Transverse colon (tissue), 4 donors: ENCODE data around the gene ST3GAL3.

Source experiments
- EP300 ChIP-seq: sonication (generic); formaldehyde crosslinking; IDR thresholded peaks from one replicate; pipeline ENCODE4 v1.6.1; 2017; ENCODE audit warnings: antibody characterized with exemption, low read depth
- POLR2AphosphoS5 ChIP-seq, 3 donors: sonication (generic); formaldehyde crosslinking; IDR thresholded peaks; one replicate each; pipeline ENCODE4 v1.6.1; 2016; ENCODE audit warnings: antibody characterized with exemption in 3 of 3
- TF ChIP-seq, protein P1 (sequence below), 5 experiments: fragments of 200-600 bp in 3 of 5; fragments of 450-650 bp in 2 of 5; sonication (generic) in 3 of 5; IDR thresholded peaks; 1 replicate in 2 of 5; 2 replicates in 3 of 5; pipeline ENCODE4 v1.5.1; 2016 to 2017; ENCODE audit warnings: antibody characterized with exemption in 5 of 5, inconsistent platforms in 3 of 5, mild to moderate bottlenecking in 2 of 5, moderate library complexity in 1 of 5

DNA sequence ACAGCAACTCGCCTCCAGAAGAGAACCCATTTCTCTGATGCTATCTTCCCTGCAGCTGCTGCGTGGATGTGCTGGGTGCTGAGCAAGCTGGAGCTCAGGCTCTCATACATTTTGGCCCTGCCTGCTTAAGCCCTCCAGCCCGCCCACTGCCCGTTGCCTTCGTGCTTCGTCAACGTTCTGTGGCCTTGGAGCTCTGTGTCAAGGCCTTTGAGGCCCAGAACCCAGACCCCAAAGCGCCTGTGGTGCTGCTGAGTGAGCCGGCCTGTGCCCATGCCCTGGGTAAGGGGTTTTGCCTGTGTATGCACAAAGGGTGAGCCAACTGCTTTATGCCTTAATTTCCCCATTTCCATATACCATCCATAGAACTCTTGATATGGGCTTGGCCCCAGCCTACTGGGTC is 263.6 kb downstream of the ST3GAL3 start:
- TF ChIP-seq, protein P1, sequence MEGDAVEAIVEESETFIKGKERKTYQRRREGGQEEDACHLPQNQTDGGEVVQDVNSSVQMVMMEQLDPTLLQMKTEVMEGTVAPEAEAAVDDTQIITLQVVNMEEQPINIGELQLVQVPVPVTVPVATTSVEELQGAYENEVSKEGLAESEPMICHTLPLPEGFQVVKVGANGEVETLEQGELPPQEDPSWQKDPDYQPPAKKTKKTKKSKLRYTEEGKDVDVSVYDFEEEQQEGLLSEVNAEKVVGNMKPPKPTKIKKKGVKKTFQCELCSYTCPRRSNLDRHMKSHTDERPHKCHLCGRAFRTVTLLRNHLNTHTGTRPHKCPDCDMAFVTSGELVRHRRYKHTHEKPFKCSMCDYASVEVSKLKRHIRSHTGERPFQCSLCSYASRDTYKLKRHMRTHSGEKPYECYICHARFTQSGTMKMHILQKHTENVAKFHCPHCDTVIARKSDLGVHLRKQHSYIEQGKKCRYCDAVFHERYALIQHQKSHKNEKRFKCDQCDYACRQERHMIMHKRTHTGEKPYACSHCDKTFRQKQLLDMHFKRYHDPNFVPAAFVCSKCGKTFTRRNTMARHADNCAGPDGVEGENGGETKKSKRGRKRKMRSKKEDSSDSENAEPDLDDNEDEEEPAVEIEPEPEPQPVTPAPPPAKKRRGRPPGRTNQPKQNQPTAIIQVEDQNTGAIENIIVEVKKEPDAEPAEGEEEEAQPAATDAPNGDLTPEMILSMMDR (IDR thresholded peaks at IDR 0.05) = no peak
- TF ChIP-seq EP300 (no peak), POLR2AphosphoS5 (IDR thresholded peaks at IDR 0.05) (no peak)
